Measurements from ENCODE around the gene DNASE2B. TPM values are rescaled to one million over a fixed set of nuclear protein-coding genes. Genes with fewer than 3 reads are reported as not detected.

The DNASE2B gene
- polyA plus RNA-seq, 1 donor from 2014 or later: 27.9 TPM

DNA sequence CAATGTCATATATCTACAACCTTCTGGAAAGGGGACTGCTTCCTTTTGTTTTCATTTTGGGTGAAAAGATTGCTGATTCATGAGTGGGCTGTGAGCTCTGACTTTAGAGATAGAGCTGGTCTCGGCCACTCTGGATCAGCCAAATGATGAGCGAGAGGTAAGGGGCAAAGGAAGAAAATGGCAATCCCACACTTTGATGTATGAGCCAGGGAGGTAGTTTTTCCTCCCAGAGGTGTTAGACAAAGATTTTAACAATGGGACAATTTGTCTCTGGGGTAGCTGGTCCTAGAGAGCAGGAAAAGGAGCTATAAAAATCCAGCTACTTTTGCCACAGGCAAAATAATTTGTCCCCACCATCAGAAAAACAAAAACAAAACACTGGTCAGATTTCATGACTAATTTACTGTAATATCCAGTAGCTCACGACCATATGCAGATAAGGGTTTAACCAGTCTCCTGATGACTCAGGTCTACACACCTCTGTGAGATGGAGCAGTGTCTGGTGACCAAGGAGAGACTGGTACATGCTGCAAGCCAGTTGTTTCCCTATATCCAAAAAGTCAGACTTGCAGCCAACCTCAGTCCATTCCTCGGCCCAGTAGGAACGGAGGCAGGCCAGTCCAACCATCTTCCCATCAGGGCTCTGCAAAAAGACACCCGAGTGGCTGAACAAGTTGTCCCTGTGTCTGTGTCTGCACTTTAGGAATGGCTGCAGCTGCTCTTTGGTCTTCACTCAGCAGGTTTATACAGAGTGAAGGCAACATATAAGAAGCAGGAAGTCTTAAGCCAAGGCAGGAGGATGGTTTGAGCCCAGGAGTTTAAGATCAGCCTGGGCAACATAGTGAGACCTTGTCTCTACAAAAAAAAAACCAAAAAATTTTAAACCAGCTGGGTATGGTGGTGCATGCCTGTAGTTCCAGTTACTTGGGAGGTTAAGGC lies 29.2 kb downstream of the DNASE2B start:
- no peaks in the 10 kb centered on the region for H3K27me3 ChIP-seq (ENCODE audit: insufficient read depth, low read depth, low read length)
- no peaks in the 10 kb centered on the region for H3K36me3 ChIP-seq (ENCODE audit: insufficient read depth, low read length)
- no peaks in the 10 kb centered on the region for H3K79me2 ChIP-seq (replicated peaks; ENCODE audit: insufficient read depth, low read length)
- no peaks in the 10 kb centered on the region for H3K9me3 ChIP-seq (ENCODE audit: low read length)
- H3F3A ChIP-seq (ENCODE audit: insufficient read depth, low read length, poor library complexity, severe bottlenecking): peaks cover 6% of the 10 kb centered on the region
- H3K9me2 ChIP-seq (ENCODE audit: insufficient read depth, low read length): no peaks in the 10 kb centered on the region
- H3K9ac ChIP-seq (ENCODE audit: low read length): no peak overlapping the region
- TF ChIP-seq EP300 (conservative IDR thresholded peaks at IDR 0.05; ENCODE audit: poor library complexity, severe bottlenecking) (no peak), POLR2AphosphoS5 (IDR thresholded peaks at IDR 0.05) (no peak)
- H3K4me3 ChIP-seq (ENCODE audit: low read length): no peak overlapping the region
- H4K20me1 ChIP-seq (ENCODE audit: insufficient read depth): no peaks in the 10 kb centered on the region
- H3K27ac ChIP-seq (ENCODE audit: low read length): no peak overlapping the region
- H2AFZ ChIP-seq (ENCODE audit: low read depth, low read length): no peak overlapping the region
- no peak overlapping the region for H3K4me2 ChIP-seq (ENCODE audit: low read length)

GRCh38 chr1:84428235-84428634 lies 30.0 kb downstream of the DNASE2B start:
- no peaks in the 10 kb centered on the region for H3K27me3 ChIP-seq (ENCODE audit: insufficient read depth, low read depth, low read length)
- TF ChIP-seq EZH2 (IDR thresholded peaks at IDR 0.05; ENCODE audit: borderline replicate concordance, insufficient read depth, low read length, poor library complexity, severe bottlenecking): no peak
- no peak for TF ChIP-seq POLR2AphosphoS5 (IDR thresholded peaks at IDR 0.05)
- no peak for TF ChIP-seq MXI1 (conservative IDR thresholded peaks at IDR 0.05; ENCODE audit: poor library complexity, severe bottlenecking)
- no peak for TF ChIP-seq REST (IDR thresholded peaks at IDR 0.05; ENCODE audit: borderline replicate concordance)
- TF ChIP-seq TAF1 (IDR thresholded peaks at IDR 0.05; ENCODE audit: low read depth): no peak
- no peak for TF ChIP-seq SMC3 (conservative IDR thresholded peaks at IDR 0.05; ENCODE audit: poor library complexity)
- no peak for TF ChIP-seq RAD21 (conservative IDR thresholded peaks at IDR 0.05)
- no peak for TF ChIP-seq EP300 (conservative IDR thresholded peaks at IDR 0.05; ENCODE audit: poor library complexity, severe bottlenecking)
- TF ChIP-seq, protein P1, sequence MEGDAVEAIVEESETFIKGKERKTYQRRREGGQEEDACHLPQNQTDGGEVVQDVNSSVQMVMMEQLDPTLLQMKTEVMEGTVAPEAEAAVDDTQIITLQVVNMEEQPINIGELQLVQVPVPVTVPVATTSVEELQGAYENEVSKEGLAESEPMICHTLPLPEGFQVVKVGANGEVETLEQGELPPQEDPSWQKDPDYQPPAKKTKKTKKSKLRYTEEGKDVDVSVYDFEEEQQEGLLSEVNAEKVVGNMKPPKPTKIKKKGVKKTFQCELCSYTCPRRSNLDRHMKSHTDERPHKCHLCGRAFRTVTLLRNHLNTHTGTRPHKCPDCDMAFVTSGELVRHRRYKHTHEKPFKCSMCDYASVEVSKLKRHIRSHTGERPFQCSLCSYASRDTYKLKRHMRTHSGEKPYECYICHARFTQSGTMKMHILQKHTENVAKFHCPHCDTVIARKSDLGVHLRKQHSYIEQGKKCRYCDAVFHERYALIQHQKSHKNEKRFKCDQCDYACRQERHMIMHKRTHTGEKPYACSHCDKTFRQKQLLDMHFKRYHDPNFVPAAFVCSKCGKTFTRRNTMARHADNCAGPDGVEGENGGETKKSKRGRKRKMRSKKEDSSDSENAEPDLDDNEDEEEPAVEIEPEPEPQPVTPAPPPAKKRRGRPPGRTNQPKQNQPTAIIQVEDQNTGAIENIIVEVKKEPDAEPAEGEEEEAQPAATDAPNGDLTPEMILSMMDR (IDR thresholded peaks at IDR 0.05; ENCODE audit: poor library complexity, severe bottlenecking): no peak

More at GRCh38 chr1:84428235-84428634, 30.0 kb downstream of the DNASE2B start:
- Histone ChIP-seq H2AFZ (ENCODE audit: low read depth, low read length) (no peak overlapping the region), H3F3A (ENCODE audit: insufficient read depth, low read length, poor library complexity, severe bottlenecking) (peaks cover 6% of the 10 kb centered on the region), H3K9me2 (ENCODE audit: insufficient read depth, low read length) (no peaks in the 10 kb centered on the region), H3K27ac (ENCODE audit: low read length) (no peak overlapping the region), H3K9me3 (ENCODE audit: low read length) (no peaks in the 10 kb centered on the region), H3K4me3 (ENCODE audit: low read length) (no peak overlapping the region), H4K20me1 (ENCODE audit: insufficient read depth) (no peaks in the 10 kb centered on the region), H3K79me2 (replicated peaks; ENCODE audit: insufficient read depth, low read length) (no peaks in the 10 kb centered on the region), H3K9ac (ENCODE audit: low read length) (no peak overlapping the region), H3K4me2 (ENCODE audit: low read length) (no peak overlapping the region), H3K36me3 (ENCODE audit: insufficient read depth, low read length) (no peaks in the 10 kb centered on the region)
